Mucosa of descending colon (tissue), 3 donors: Measurements from ENCODE around the gene LMCD1. TPM values are rescaled to one million over a fixed set of nuclear protein-coding genes. Genes with fewer than 3 reads are reported as not detected.
A peak's percentile ranks its signal among the peaks of the same experiment; 100 is the strongest.

Experiments used
- ATAC-seq: fragments of 200-7000 bp; cut with Tn5 transposase; one replicate; pipeline ENCODE4 v1.9.1; 2020; ENCODE audit warnings: mild to moderate bottlenecking, moderate library complexity
- DNase-seq, 3 donors: peaks; one replicate each; pipeline ENCODE4 v3.0.0-alpha.2; 2020
- H3K36me3 ChIP-seq: fragments of 200-600 bp; one replicate; pipeline ENCODE4 v1.8.0; 2021; ENCODE audit warnings: low read depth, mild to moderate bottlenecking
- H3K4me1 ChIP-seq: fragments of 200-600 bp; one replicate; pipeline ENCODE4 v1.8.0; 2021; ENCODE audit warnings: low read depth, mild to moderate bottlenecking
- H3K4me3 ChIP-seq: fragments of 200-600 bp; one replicate; pipeline ENCODE4 v1.8.0; 2021; ENCODE audit warnings: mild to moderate bottlenecking
- H3K9me3 ChIP-seq: fragments of 200-600 bp; one replicate; pipeline ENCODE4 v1.8.0; 2021; ENCODE audit warnings: mild to moderate bottlenecking
- CTCF ChIP-seq: fragments of 200-600 bp; IDR thresholded peaks from one replicate; pipeline ENCODE4 v1.8.0; 2022; ENCODE audit warnings: antibody characterized with exemption, mild to moderate bottlenecking
- intact Hi-C, 2 donors: fragments of 100-400 bp; cut with DNase I in 1 of 2; cut with micrococcal nuclease in 1 of 2; formaldehyde crosslinking; loops; one replicate each; pipeline versions ENCODE4 v1.11.0 to v1.11.1; 2022; cut with DNase I, micrococcal nuclease
- total RNA-seq, 3 donors: library from RNA; stranded (reverse); fragmentation: NEBNext Ultra II Directional in 2 of 3; extraction: Animal tissue kit (Norgen Biotek cat#: 25700) in 2 of 3; gene quantifications; one replicate each; pipeline versions ENCODE4 v1.2.1 to v1.2.4, GENCODE V29; 2021 to 2023
- donor health status: DM: no; HTN: no; CAD: no; lungs with moderate emphysema.
- donor health status: DM: no; HTN: no; CAD: no.
- donor health status: DM: no; HTN: yes; CAD: no.

Gene LMCD1
- total RNA-seq, 3 donors from 2014 or later: 5.1 to 9.7 (median 7.2) TPM

DNA sequence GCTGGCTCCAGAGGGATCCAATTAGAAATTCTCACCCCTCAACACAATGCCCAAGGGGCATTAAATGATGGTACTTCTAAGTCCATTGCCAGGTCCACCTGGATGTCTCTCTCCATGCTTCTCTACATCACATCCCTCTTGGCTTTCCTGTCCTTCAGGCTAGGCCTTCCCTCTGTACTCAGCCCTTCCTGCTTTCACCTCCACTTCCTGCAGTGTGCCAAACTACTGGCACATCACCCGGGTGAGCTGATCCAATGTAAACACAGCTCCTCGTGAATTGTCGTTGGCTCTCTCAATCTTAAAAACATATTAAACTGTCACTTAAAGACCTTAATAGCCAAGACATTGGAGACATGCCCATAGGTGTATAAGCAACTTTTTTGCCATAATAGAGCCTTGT is 4.0 kb downstream of the LMCD1 start:
- ATAC-seq (peak; percentile 66), DNase-seq (peak in 2 of 3 donors; percentile 51 to 67)
- Histone ChIP-seq H3K9me3 (no peaks in the 10 kb centered on the region), H3K4me1 (peaks cover 20% of the 10 kb centered on the region), H3K36me3 (no peaks in the 10 kb centered on the region), H3K4me3 (no peak overlapping the region)
- intact Hi-C loops: loop anchor here in 1 of 2 donors (10.0 kb wide), 1 partner anchor 61 kb away; no protein-coding TSS in a partner anchor
- no peak for TF ChIP-seq CTCF

GRCh38 chr3:8506571-8507061 is 5.0 kb downstream of the LMCD1 start:
- TF ChIP-seq CTCF: no peak
- ATAC-seq: no peak
- H3K36me3 ChIP-seq: no peaks in the 10 kb centered on the region
- H3K9me3 ChIP-seq: no peaks in the 10 kb centered on the region
- H3K4me3 ChIP-seq: no peak overlapping the region
- DNase-seq: no peak
- intact Hi-C loops: loop anchor here in 1 of 2 donors (10.0 kb wide), 1 partner anchor 62 kb away; no protein-coding TSS in a partner anchor
- peaks cover 12% of the 10 kb centered on the region for H3K4me1 ChIP-seq

DNA sequence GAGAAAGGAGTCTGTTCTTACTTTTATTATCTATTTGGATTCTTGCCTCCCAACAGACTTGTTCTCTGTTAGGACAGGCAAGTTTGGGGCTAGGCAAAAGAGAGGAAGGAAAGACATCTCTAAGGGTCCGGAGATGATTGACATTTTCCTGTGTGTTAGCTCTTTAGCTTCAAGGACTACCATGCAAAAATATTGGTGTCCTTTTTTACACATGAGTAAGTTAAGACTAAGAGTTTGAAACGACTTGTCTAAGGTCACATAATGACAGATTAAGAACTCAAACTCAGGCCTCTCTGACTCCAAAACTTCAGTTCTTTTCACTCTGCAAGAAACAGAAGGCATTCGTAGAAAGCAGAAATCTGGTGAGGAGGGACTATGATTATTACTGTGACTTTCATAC is 5.9 kb downstream of the LMCD1 start:
- no peak for TF ChIP-seq CTCF
- intact Hi-C loops: loop anchor here in 1 of 2 donors (10.0 kb wide), 1 partner anchor 63 kb away; no protein-coding TSS in a partner anchor
- H3K9me3 ChIP-seq: no peaks in the 10 kb centered on the region
- H3K4me3 ChIP-seq: no peak overlapping the region
- peaks cover 7% of the 10 kb centered on the region for H3K4me1 ChIP-seq
- no peaks in the 10 kb centered on the region for H3K36me3 ChIP-seq
- DNase-seq (no peak), ATAC-seq (no peak)

DNA sequence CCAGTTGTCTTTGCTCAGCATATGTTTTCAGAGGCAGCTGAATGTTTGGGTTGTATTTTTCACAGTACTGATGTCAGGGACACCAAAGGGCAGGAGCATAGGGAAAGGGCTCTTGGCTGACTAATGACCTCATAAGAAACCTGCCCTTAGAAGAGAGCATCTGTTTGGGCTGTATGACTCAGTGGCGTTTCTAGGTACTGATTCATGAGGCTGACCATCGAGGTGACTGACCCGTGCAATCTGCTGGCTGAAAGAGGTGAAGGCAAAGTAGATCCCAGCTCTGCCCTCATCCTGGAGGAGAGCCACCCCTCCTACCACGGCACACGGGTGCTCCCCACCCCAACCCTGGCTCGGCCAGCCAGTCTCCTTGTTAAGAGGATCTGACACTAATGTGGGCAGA is 8.3 kb downstream of the LMCD1 start:
- H3K4me1 ChIP-seq: no peaks in the 10 kb centered on the region
- no peak for ATAC-seq
- H3K36me3 ChIP-seq: no peaks in the 10 kb centered on the region
- no peak for DNase-seq
- H3K4me3 ChIP-seq: no peak overlapping the region
- no peaks in the 10 kb centered on the region for H3K9me3 ChIP-seq
- no peak for TF ChIP-seq CTCF
- intact Hi-C loops: loop anchor here in 1 of 2 donors (10.0 kb wide), 1 partner anchor 65 kb away; no protein-coding TSS in a partner anchor

GRCh38 chr3:8512234-8512633 is 10.6 kb downstream of the LMCD1 start:
- no peak for TF ChIP-seq CTCF
- H3K36me3 ChIP-seq: no peaks in the 10 kb centered on the region
- intact Hi-C loops: no loop called here
- no peaks in the 10 kb centered on the region for H3K4me1 ChIP-seq
- DNase-seq (no peak), ATAC-seq (no peak)
- no peaks in the 10 kb centered on the region for H3K9me3 ChIP-seq
- H3K4me3 ChIP-seq: no peak overlapping the region
